Measurements from ENCODE around the gene TPSAB1.

DNA sequence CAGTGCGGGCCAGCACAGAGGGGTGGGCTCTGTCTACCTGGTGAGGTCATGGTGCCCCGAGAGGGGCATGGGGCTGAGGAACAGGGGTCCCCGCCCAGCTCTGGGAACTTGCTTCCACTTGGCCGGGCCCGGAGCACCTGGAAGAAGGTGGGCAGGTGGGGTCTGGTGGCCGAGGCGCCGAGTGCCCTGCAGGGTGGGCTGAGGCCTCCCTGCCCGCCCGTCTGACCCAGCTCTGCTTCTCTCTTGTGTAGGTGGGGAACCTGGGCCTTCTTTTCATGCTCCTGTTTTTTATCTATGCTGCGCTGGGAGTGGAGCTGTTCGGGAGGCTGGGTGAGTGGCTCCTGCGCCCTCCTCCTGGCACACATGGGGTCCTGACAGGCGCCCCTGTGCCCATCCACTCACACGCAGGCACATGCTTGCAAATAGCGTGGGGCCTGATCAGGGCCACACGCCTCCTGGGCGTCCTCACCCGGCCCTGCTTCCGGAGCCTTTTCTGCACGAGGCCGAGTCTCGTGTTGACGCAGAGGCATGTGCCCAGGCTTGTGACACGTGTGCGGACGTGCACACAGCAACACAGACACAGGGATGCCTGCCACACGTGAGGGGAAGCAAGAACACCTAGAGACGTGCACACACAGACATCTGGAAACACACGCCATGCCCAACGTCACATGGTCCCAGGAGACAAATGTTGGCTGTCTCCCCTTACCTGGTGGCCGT lies 23.7 kb upstream of the TPSAB1 start:
- TF ChIP-seq POLR2AphosphoS5 (IDR thresholded peaks at IDR 0.05) (no peak), POLR2A (IDR thresholded peaks at IDR 0.05) (no peak)
- TF ChIP-seq, protein P1, sequence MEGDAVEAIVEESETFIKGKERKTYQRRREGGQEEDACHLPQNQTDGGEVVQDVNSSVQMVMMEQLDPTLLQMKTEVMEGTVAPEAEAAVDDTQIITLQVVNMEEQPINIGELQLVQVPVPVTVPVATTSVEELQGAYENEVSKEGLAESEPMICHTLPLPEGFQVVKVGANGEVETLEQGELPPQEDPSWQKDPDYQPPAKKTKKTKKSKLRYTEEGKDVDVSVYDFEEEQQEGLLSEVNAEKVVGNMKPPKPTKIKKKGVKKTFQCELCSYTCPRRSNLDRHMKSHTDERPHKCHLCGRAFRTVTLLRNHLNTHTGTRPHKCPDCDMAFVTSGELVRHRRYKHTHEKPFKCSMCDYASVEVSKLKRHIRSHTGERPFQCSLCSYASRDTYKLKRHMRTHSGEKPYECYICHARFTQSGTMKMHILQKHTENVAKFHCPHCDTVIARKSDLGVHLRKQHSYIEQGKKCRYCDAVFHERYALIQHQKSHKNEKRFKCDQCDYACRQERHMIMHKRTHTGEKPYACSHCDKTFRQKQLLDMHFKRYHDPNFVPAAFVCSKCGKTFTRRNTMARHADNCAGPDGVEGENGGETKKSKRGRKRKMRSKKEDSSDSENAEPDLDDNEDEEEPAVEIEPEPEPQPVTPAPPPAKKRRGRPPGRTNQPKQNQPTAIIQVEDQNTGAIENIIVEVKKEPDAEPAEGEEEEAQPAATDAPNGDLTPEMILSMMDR (IDR thresholded peaks at IDR 0.05) = no peak
